ENCODE measurements around the gene CNTNAP2. TPM values are rescaled to one million over a fixed set of nuclear protein-coding genes. Genes with fewer than 3 reads are reported as not detected.

CNTNAP2 gene
- total RNA-seq, 2 experiments from 2014 or later = not detected

GRCh38 chr7:146433501-146433900 lies 316.9 kb downstream of the CNTNAP2 start:
- POLR2A ChIA-PET = no interaction called here
- Mint-ChIP-seq H3K36me3 (no peaks in the 10 kb centered on the region), H3K27ac (no peak overlapping the region), H3K9me3 (no peaks in the 10 kb centered on the region), H3K27me3 (no peaks in the 10 kb centered on the region), H3K4me3 (no peak overlapping the region), H3K4me1 (no peaks in the 10 kb centered on the region)
- DNase-seq = no peak
- ATAC-seq (ENCODE audit: low read depth) = no peak

DNA sequence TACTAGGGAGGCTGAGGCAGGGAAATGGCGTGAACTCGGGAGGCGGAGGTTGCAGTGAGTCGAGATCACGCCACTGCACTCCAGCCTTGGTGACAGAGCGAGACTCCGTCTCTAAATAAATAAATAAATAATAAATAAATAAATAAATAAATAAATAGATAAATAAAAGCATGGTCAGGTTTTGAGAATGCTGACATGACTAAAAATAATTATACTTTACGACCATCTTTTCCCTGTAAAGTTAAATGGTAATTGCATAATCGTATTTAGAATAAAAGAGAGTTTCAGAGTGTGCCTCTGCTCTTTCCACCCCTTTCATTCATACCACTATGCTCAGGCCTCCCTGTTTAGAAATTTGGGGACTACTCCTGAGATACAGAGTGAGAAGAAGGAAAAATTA lies 326.5 kb downstream of the CNTNAP2 start:
- Mint-ChIP-seq H3K27ac (no peak overlapping the region), H3K36me3 (no peaks in the 10 kb centered on the region), H3K4me1 (no peaks in the 10 kb centered on the region), H3K27me3 (no peaks in the 10 kb centered on the region), H3K4me3 (no peak overlapping the region), H3K9me3 (peaks cover 4% of the 10 kb centered on the region)
- ATAC-seq (ENCODE audit: low read depth) (no peak), DNase-seq (no peak)
- POLR2A ChIA-PET = no interaction called here

DNA sequence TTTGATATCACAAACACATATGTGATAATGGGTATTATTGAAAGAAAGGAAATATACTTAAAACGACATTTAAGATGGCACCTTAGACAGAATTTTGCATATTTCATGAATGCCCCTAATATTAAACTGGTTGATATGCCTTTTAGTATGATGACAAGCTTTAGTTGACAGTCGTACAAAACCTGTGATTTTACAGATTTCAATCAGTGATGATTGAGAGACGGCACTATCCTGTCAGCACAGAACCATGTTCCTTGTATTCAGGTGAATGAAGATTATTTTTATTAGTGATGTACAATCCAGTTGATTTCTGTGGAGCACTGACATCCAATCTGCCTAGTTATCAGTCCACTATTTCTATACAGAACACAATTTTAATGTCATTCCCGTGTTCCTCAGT lies 333.0 kb downstream of the CNTNAP2 start:
- DNase-seq (no peak), ATAC-seq (ENCODE audit: low read depth) (no peak)
- H3K27ac Mint-ChIP-seq = no peak overlapping the region
- peaks cover 3% of the 10 kb centered on the region for H3K9me3 Mint-ChIP-seq
- POLR2A ChIA-PET = no interaction called here
- no peak overlapping the region for H3K4me3 Mint-ChIP-seq
- no peaks in the 10 kb centered on the region for H3K27me3 Mint-ChIP-seq
- no peaks in the 10 kb centered on the region for H3K4me1 Mint-ChIP-seq
- H3K36me3 Mint-ChIP-seq = no peaks in the 10 kb centered on the region

DNA sequence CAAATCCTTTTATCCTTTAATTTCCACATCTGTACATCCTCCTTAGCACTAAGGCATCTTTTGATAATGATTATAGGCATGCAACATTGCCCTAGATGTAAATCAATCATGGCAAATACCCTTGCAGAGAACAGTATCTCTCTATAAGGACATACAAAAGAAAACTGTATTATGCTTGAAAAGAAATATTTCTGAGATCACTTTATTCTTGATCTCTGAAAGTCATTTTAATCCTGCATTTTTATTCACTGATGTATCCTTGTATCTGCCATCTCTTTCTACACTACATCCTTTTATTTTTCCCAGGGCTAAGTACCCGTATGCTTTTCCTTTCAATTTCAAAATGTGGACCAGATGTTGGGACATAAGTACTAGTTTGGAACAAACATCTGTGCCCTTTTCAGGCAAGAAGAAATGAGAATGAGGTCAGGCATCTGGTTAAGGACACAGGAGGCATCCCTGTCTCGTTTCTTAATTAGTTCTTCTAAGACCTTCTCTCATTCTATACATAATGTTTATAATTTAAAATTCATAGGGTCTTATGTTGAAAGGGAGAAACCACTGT lies 338.6 kb downstream of the CNTNAP2 start:
- H3K27me3 Mint-ChIP-seq = no peaks in the 10 kb centered on the region
- no peaks in the 10 kb centered on the region for H3K4me1 Mint-ChIP-seq
- H3K4me3 Mint-ChIP-seq = no peak overlapping the region
- H3K36me3 Mint-ChIP-seq = no peaks in the 10 kb centered on the region
- H3K27ac Mint-ChIP-seq = no peak overlapping the region
- peaks cover 3% of the 10 kb centered on the region for H3K9me3 Mint-ChIP-seq
- no peak for ATAC-seq (ENCODE audit: low read depth)
- POLR2A ChIA-PET = no interaction called here
- no peak for DNase-seq

- Mint-ChIP-seq H3K9me3 (peaks cover 4% of the 10 kb centered on the region), H3K27me3 (no peaks in the 10 kb centered on the region), H3K4me3 (no peak overlapping the region), H3K27ac (no peak overlapping the region), H3K4me1 (no peaks in the 10 kb centered on the region), H3K36me3 (no peaks in the 10 kb centered on the region)
- POLR2A ChIA-PET = no interaction called here
- DNase-seq = no peak
- ATAC-seq (ENCODE audit: low read depth) = no peak
These were observed 362.4 kb downstream of the CNTNAP2 start for GRCh38 chr7:146479040-146479439.

GRCh38 chr7:146486519-146486918 lies 369.9 kb downstream of the CNTNAP2 start:
- Mint-ChIP-seq H3K4me3 (no peak overlapping the region), H3K36me3 (no peaks in the 10 kb centered on the region), H3K9me3 (peaks cover 3% of the 10 kb centered on the region), H3K4me1 (no peaks in the 10 kb centered on the region), H3K27ac (no peak overlapping the region), H3K27me3 (no peaks in the 10 kb centered on the region)
- ATAC-seq (ENCODE audit: low read depth) = no peak
- DNase-seq = no peak
- POLR2A ChIA-PET = no interaction called here

DNA sequence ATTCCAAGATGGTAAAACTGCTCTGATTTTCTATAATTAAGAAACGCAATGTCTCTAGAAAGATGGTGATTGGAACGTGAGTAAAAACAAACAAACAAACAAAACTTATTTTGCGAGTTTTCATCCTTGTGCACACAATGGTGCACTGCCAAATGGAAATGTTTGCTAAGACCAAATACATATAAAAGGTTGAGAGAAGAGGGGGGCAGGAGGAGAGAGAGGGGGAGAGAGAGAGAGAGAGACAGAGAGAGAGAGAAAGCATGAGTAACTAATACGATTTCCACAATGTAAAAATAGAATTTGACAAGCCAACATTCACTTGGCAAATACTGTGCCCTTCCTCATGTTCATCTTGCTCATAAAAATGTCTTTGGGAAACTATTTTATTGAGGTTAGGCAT lies 375.4 kb downstream of the CNTNAP2 start:
- POLR2A ChIA-PET = no interaction called here
- ATAC-seq (ENCODE audit: low read depth) (no peak), DNase-seq (no peak)
- H3K27ac Mint-ChIP-seq = no peak overlapping the region
- H3K27me3 Mint-ChIP-seq = no peaks in the 10 kb centered on the region
- H3K9me3 Mint-ChIP-seq = peaks cover 10% of the 10 kb centered on the region
- H3K36me3 Mint-ChIP-seq = no peaks in the 10 kb centered on the region
- H3K4me1 Mint-ChIP-seq = no peaks in the 10 kb centered on the region
- H3K4me3 Mint-ChIP-seq = no peak overlapping the region

DNA sequence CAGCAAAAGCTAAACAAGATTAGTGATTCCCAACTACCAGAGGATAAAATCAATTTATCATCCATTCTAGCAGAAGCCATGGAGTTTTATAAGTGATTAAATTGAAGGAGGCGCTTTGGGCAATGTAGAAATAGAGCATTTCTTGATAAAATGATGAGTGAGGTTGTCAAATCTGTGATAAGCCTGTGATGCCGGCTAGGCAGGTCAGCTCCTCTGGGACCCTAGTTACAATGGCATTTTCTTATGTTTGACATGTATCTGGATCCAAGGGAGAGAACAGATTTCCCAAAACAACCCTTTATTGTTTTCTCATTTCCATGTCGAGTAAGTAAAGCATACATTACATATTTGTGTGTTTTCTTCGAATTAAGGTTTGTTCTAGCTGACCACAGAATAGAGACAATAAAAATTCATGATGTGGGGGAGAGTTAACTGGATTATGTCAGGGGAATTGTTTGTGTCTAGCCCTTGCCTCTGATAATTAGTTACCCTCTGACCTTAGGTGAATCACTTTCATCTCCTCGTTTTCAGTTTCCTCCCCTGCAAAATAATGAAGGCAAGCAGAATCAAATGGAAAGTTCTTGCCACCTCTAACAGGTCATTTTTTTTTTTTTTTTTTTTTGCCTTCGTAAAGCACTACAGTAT lies 378.5 kb downstream of the CNTNAP2 start:
- no peak for ATAC-seq (ENCODE audit: low read depth)
- peaks cover 9% of the 10 kb centered on the region for H3K9me3 Mint-ChIP-seq

GRCh38 chr7:146496657-146497056 lies 380.1 kb downstream of the CNTNAP2 start:
- ATAC-seq (ENCODE audit: low read depth) (no peak), DNase-seq (no peak)
- peaks cover 11% of the 10 kb centered on the region for H3K9me3 Mint-ChIP-seq
- no peaks in the 10 kb centered on the region for H3K4me1 Mint-ChIP-seq
- H3K4me3 Mint-ChIP-seq = no peak overlapping the region
- POLR2A ChIA-PET = no interaction called here
- H3K27me3 Mint-ChIP-seq = no peaks in the 10 kb centered on the region
- H3K36me3 Mint-ChIP-seq = no peaks in the 10 kb centered on the region
- H3K27ac Mint-ChIP-seq = no peak overlapping the region

More for the DNA sequence above, 378.5 kb downstream of the CNTNAP2 start:
- DNase-seq = no peak
- no peaks in the 10 kb centered on the region for H3K36me3 Mint-ChIP-seq
- H3K4me3 Mint-ChIP-seq = no peak overlapping the region
- no peaks in the 10 kb centered on the region for H3K4me1 Mint-ChIP-seq
- H3K27me3 Mint-ChIP-seq = no peaks in the 10 kb centered on the region
- POLR2A ChIA-PET = no interaction called here
- H3K27ac Mint-ChIP-seq = no peak overlapping the region

- H3K9me3 Mint-ChIP-seq = peaks cover 10% of the 10 kb centered on the region
- H3K27ac Mint-ChIP-seq = no peak overlapping the region
- H3K4me1 Mint-ChIP-seq = no peaks in the 10 kb centered on the region
- H3K36me3 Mint-ChIP-seq = no peaks in the 10 kb centered on the region
- DNase-seq = no peak
- ATAC-seq (ENCODE audit: low read depth) = no peak
- no peaks in the 10 kb centered on the region for H3K27me3 Mint-ChIP-seq
- POLR2A ChIA-PET = no interaction called here
- no peak overlapping the region for H3K4me3 Mint-ChIP-seq
These were observed 383.4 kb downstream of the CNTNAP2 start for GRCh38 chr7:146499970-146500369.

GRCh38 chr7:146503844-146504243 lies 387.2 kb downstream of the CNTNAP2 start:
- peaks cover 11% of the 10 kb centered on the region for H3K9me3 Mint-ChIP-seq
- H3K36me3 Mint-ChIP-seq = no peaks in the 10 kb centered on the region
- no peaks in the 10 kb centered on the region for H3K27me3 Mint-ChIP-seq
- no peak overlapping the region for H3K4me3 Mint-ChIP-seq
- DNase-seq (no peak), ATAC-seq (ENCODE audit: low read depth) (no peak)
- POLR2A ChIA-PET = no interaction called here
- no peaks in the 10 kb centered on the region for H3K4me1 Mint-ChIP-seq
- H3K27ac Mint-ChIP-seq = no peak overlapping the region

- POLR2A ChIA-PET = no interaction called here
- no peaks in the 10 kb centered on the region for H3K27me3 Mint-ChIP-seq
- ATAC-seq (ENCODE audit: low read depth) = no peak
These were observed 393.6 kb downstream of the CNTNAP2 start for GRCh38 chr7:146510088-146510680.

GRCh38 chr7:146514304-146514703 lies 397.7 kb downstream of the CNTNAP2 start:
- peaks cover 27% of the 10 kb centered on the region for H3K9me3 Mint-ChIP-seq
- H3K27me3 Mint-ChIP-seq = no peaks in the 10 kb centered on the region
- H3K27ac Mint-ChIP-seq = no peak overlapping the region

More at GRCh38 chr7:146510088-146510680, 393.6 kb downstream of the CNTNAP2 start:
- no peaks in the 10 kb centered on the region for H3K36me3 Mint-ChIP-seq
- no peaks in the 10 kb centered on the region for H3K4me1 Mint-ChIP-seq
- H3K4me3 Mint-ChIP-seq = no peak overlapping the region
- H3K27ac Mint-ChIP-seq = no peak overlapping the region
- DNase-seq = no peak
- H3K9me3 Mint-ChIP-seq = peaks cover 22% of the 10 kb centered on the region

GRCh38 chr7:146528581-146528980 lies 412.0 kb downstream of the CNTNAP2 start:
- no peaks in the 10 kb centered on the region for H3K36me3 Mint-ChIP-seq
- H3K9me3 Mint-ChIP-seq = peaks cover 1% of the 10 kb centered on the region
- no peaks in the 10 kb centered on the region for H3K4me1 Mint-ChIP-seq
- H3K4me3 Mint-ChIP-seq = no peak overlapping the region
- POLR2A ChIA-PET = no interaction called here
- ATAC-seq (ENCODE audit: low read depth) (no peak), DNase-seq (no peak)
- H3K27ac Mint-ChIP-seq = no peak overlapping the region
- H3K27me3 Mint-ChIP-seq = no peaks in the 10 kb centered on the region

More at GRCh38 chr7:146514304-146514703, 397.7 kb downstream of the CNTNAP2 start:
- POLR2A ChIA-PET = no interaction called here
- H3K4me3 Mint-ChIP-seq = no peak overlapping the region
- H3K4me1 Mint-ChIP-seq = no peaks in the 10 kb centered on the region
- no peak for ATAC-seq (ENCODE audit: low read depth)
- DNase-seq = no peak
- no peaks in the 10 kb centered on the region for H3K36me3 Mint-ChIP-seq
